Adipocyte (in vitro differentiated cells): ENCODE results near the gene NEURL1.
A peak's percentile ranks its signal among the peaks of the same experiment; 100 is the strongest.

Experiments
- DNase-seq: peaks from one replicate; pipeline ENCODE4 v3.0.0-alpha.2; 2015; ENCODE audit warnings: low read depth
- H3K27me3 ChIP-seq: replicated peaks from 2 replicates; pipeline ENCODE4 v1.7.0; 2013; ENCODE audit warnings: mild to moderate bottlenecking, low read length, moderate library complexity; ENCODE audit not compliant: control insufficient read depth, insufficient read depth
- H3K36me3 ChIP-seq: 2 replicates; pipeline ENCODE4 v1.7.0; 2013; ENCODE audit warnings: low read length, mild to moderate bottlenecking, moderate library complexity; ENCODE audit not compliant: control insufficient read depth, insufficient read depth, severe bottlenecking
- H3K4me1 ChIP-seq: 2 replicates; pipeline ENCODE4 v1.7.0; 2013; ENCODE audit warnings: mild to moderate bottlenecking, low read length, moderate library complexity; ENCODE audit not compliant: control insufficient read depth, insufficient read depth
- H3K4me3 ChIP-seq: 2 replicates; pipeline ENCODE4 v1.7.0; 2013; ENCODE audit warnings: mild to moderate bottlenecking, low read length, moderate library complexity
- H3K9ac ChIP-seq: 2 replicates; pipeline ENCODE4 v1.7.0; 2013; ENCODE audit warnings: mild to moderate bottlenecking, low read length, moderate library complexity
- H3K9me3 ChIP-seq: 2 replicates; pipeline ENCODE4 v1.7.0; 2013; ENCODE audit warnings: mild to moderate bottlenecking, low read length, moderate library complexity; ENCODE audit not compliant: control insufficient read depth

The NEURL1 gene

GRCh38 chr10:103467406-103467805 lies 26.1 kb upstream of the NEURL1 start:
- no peak for DNase-seq
- H3K36me3 ChIP-seq: no peaks in the 10 kb centered on the region
- peaks cover 22% of the 10 kb centered on the region for H3K4me1 ChIP-seq
- no peak overlapping the region for H3K4me3 ChIP-seq
- H3K27me3 ChIP-seq: no peaks in the 10 kb centered on the region
- no peaks in the 10 kb centered on the region for H3K9me3 ChIP-seq
- no peak overlapping the region for H3K9ac ChIP-seq

DNA sequence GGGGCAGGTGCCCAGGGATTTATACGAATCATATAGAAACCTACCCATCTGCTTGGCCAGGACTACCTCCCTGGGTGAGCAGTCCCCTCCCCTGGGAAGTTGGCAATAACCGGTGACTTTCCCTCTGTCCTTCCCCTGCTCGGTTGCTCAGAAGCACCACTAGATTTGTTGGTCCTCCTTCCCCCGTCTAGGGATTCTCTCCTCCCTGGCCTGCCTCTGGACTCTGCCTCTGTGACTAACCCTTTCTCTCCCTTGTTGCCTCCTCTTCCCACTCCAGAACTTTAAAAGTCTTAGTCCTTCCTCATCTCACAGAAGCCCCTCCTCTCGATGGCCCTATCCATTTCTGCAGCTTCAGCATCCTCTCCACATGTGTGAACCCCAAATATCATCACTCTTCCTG lies 24.3 kb upstream of the NEURL1 start:
- Histone ChIP-seq H3K9me3 (no peaks in the 10 kb centered on the region), H3K36me3 (no peaks in the 10 kb centered on the region), H3K4me1 (peaks cover 17% of the 10 kb centered on the region), H3K4me3 (no peak overlapping the region), H3K9ac (no peak overlapping the region), H3K27me3 (no peaks in the 10 kb centered on the region)
- DNase-seq: no peak

DNA sequence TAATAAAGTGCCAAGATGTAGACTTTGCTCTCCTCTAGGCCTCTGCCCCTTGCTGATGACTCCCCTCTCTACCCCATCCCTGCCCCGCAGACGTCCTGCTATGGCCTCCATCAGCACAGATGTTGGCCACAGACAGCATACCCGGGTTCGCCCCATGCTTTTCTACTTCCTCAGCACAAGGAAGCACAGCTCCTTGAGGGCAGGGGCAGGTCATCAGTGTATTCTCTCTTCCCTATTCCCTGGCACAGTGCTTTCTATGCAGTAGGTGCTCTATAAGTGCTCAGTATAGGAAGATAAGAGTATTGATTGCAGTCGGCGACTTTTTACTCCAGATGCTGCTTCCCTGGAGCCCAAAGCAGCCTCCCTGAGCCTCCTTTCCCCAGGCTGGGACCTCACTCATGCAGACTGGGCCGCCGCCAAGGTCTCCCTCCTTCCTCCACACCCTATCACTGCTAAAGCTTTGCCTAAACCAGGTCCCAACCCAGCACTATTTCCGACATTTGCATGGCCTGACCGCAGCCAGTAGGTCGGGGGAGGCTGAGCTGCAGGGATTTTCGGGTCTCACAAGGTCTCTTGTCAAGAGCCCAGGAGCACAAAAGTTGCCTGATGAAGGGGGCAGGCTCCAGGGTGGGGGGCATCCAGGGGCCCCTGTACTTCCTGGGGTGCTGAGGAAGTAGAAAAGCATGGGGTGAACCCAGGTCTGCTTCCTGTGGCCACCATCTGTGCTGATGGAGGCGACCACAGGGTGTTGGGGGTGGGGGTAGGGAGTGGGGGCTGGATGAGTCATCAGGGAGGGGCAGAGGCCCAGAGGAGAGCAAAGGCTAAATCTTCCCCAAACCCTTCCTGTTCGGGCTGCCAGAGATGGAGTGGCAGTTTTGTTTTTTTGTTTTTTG lies 22.5 kb upstream of the NEURL1 start:
- Histone ChIP-seq H3K4me3 (no peak overlapping the region), H3K27me3 (no peaks in the 10 kb centered on the region), H3K36me3 (no peaks in the 10 kb centered on the region), H3K4me1 (peaks cover 17% of the 10 kb centered on the region), H3K9ac (peak overlapping the region; percentile 72), H3K9me3 (no peaks in the 10 kb centered on the region)
- no peak for DNase-seq

DNA sequence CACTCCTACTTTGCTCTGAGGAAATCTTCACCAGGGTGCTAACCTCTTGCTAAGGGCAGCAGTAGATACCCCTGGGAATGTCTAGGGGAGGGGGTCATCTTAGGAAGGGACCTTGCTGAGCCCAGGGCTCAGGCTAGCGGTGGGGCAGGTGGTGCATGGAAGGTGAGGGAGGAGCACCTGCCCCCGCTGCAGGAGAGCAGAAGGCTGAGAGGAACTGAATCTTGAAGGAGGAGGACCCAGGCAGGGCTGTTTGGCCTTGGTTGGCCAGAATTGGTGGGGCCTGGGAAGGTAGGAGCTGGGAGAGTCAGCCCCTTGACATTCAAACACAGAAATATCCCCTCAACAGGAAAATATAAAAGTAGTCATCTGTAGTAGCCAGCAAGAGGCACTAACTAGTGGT lies 21.5 kb upstream of the NEURL1 start:
- H3K9ac ChIP-seq: peak overlapping the region; percentile 72

DNA sequence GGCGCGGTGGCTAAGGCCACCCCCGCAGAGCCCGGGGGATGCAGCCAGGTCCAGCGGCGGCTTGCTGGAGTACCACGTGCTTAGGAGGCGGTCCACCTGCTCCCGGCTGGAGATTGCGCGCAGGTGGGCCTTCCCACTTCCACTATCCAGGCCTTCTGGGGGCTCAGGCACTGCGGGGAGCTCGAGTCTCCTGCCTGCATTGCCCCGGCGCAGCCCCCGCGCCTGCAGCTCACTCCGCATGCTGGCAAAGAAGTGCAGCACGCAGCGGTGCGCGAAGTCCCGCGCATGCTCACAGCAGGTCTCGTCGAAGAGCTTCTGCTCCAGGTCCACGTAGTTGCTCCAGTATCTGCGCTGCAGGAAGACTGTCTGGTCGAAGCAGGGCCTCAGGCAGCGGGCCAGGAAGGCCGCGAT lies 20.2 kb upstream of the NEURL1 start:
- no peaks in the 10 kb centered on the region for H3K9me3 ChIP-seq
- no peak overlapping the region for H3K9ac ChIP-seq
- no peak for DNase-seq
- no peaks in the 10 kb centered on the region for H3K36me3 ChIP-seq
- H3K4me3 ChIP-seq: no peak overlapping the region
- H3K4me1 ChIP-seq: peaks cover 17% of the 10 kb centered on the region
- H3K27me3 ChIP-seq: no peaks in the 10 kb centered on the region

More for the DNA sequence above, 21.5 kb upstream of the NEURL1 start:
- H3K36me3 ChIP-seq: no peaks in the 10 kb centered on the region
- no peak overlapping the region for H3K4me3 ChIP-seq
- no peak for DNase-seq
- H3K27me3 ChIP-seq: no peaks in the 10 kb centered on the region
- no peaks in the 10 kb centered on the region for H3K9me3 ChIP-seq
- peaks cover 17% of the 10 kb centered on the region for H3K4me1 ChIP-seq

- H3K9me3 ChIP-seq: no peaks in the 10 kb centered on the region
- no peaks in the 10 kb centered on the region for H3K36me3 ChIP-seq
- no peak for DNase-seq
- H3K27me3 ChIP-seq: no peaks in the 10 kb centered on the region
- peaks cover 21% of the 10 kb centered on the region for H3K4me1 ChIP-seq
- no peak overlapping the region for H3K9ac ChIP-seq
- no peak overlapping the region for H3K4me3 ChIP-seq
These were observed 19.4 kb upstream of the NEURL1 start for GRCh38 chr10:103474077-103474476.

DNA sequence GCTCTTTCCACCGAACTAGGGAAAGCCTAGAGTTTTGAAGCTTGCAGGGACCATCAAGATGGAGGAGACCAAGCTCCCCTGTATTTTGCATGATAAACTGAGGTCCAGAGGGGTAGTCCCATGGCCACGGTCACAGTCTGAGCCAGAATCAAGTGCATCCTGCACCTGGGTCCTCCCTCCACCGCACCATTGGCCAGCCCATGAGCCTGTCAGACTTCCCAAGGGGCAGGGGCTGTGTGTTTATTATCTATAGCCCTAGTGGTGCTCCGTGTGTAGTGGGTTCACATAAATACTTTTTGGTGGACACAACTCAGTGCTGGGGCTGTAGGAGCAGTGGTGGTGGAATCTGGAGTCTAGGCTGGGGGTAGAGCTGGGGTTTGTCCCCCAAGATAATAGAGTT lies 18.1 kb upstream of the NEURL1 start:
- H3K9me3 ChIP-seq: no peaks in the 10 kb centered on the region
- no peaks in the 10 kb centered on the region for H3K36me3 ChIP-seq
- no peak for DNase-seq
- peaks cover 34% of the 10 kb centered on the region for H3K4me1 ChIP-seq
- H3K27me3 ChIP-seq: no peaks in the 10 kb centered on the region
- H3K9ac ChIP-seq: no peak overlapping the region
- H3K4me3 ChIP-seq: no peak overlapping the region

DNA sequence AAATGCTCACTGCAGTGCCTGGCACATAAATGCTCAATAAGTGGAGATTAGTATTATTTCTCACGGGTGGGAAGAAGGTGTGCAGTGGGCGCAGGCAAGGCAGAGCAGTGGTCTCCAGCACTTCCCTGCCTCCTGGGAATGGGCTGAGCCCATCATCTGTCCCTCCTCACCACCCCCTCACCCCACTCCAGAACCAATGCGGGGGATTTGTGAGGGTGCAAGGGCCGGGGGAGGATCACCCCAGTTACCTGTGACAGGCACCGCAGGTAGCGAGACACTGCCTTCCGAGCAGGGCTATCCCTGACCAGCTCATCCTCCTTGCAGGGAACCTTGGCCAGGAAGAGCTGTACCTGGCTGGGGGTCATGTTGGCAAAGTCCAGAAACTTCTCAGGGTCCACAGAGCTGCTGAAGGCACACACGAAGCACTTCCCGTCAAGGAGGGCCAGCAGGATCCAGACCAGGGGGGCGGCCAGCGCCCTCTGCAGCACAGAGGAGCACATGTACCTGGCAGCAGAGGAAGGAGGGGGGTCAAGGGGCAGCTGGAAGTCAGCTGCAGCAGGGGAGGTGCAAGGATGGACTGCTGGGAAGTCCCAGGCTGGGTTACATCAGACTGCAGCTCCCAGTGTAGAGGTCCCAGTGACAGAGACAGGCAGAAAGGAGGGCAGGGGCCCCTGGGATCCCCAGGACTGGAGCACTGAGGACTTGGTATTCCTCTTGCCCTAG lies 17.3 kb upstream of the NEURL1 start:
- Histone ChIP-seq H3K9ac (no peak overlapping the region), H3K4me1 (peaks cover 35% of the 10 kb centered on the region)
- DNase-seq: no peak

GRCh38 chr10:103478671-103479070 lies 14.8 kb upstream of the NEURL1 start:
- Histone ChIP-seq H3K27me3 (no peaks in the 10 kb centered on the region), H3K9ac (no peak overlapping the region), H3K4me3 (no peak overlapping the region), H3K36me3 (no peaks in the 10 kb centered on the region), H3K9me3 (no peaks in the 10 kb centered on the region), H3K4me1 (peaks cover 25% of the 10 kb centered on the region)
- DNase-seq: no peak

More for the DNA sequence above, 17.3 kb upstream of the NEURL1 start:
- H3K36me3 ChIP-seq: no peaks in the 10 kb centered on the region
- no peaks in the 10 kb centered on the region for H3K27me3 ChIP-seq
- no peak overlapping the region for H3K4me3 ChIP-seq
- H3K9me3 ChIP-seq: no peaks in the 10 kb centered on the region

DNA sequence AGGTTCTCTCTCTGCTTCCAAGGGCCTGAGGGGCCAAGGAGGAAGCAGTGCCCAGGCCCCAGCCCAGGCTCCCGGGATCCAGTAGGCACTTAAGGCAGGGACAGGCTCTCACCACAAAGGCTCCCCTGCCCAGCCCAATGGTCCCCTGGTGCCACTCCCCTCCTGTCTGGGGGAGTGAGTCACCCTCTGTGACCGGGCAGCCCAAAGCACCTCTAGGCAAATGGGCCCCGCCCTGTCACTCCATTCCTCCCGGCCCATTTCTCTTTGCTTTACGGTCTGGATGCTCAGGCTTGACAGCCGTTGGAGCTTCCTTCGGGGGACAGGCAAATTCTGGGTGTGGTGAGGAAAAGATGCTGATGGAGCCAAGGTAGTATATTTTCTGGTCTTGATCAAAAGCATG lies 14.4 kb upstream of the NEURL1 start, which contains the start of gene CALHM3:
Gene CALHM3, minus strand, starts transcription at position 106 of the 400 bp plus-strand sequence. CDS start 208 bp downstream, outside the sequence.
- H3K4me1 ChIP-seq: peaks cover 25% of the 10 kb centered on the region
- no peaks in the 10 kb centered on the region for H3K27me3 ChIP-seq
- no peaks in the 10 kb centered on the region for H3K9me3 ChIP-seq
- no peak within 1 kb of the TSS for H3K9ac ChIP-seq
- H3K36me3 ChIP-seq: no peaks in the 10 kb centered on the region
- DNase-seq: peak; percentile 22
- no peak within 1 kb of the TSS for H3K4me3 ChIP-seq

DNA sequence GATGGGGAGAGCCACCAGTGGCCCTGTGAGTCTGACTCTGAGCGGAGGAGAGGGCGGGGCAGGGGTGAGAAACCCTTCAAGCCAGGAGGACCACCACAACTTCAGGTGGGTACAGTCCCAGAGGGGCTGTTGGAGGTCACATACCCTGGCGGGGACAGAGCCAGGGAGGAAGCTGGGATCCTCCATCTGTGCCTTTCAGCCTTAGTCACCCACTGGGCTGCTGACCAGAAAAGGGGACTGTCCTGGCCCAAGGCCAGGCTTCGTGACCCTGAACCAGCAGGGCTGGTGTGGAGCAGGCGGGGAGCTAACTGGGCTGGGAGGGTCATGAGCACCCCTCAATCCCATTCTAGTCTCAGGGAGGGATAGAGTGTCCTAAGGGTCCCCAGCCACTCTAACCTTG lies 13.0 kb upstream of the NEURL1 start:
- no peaks in the 10 kb centered on the region for H3K36me3 ChIP-seq
- H3K4me1 ChIP-seq: peaks cover 25% of the 10 kb centered on the region
- H3K27me3 ChIP-seq: no peaks in the 10 kb centered on the region
- no peaks in the 10 kb centered on the region for H3K9me3 ChIP-seq
- no peak overlapping the region for H3K4me3 ChIP-seq
- peak overlapping the region; percentile 45 for H3K9ac ChIP-seq
- no peak for DNase-seq
